H9 (cell line): ENCODE measurements around the gene TMEM121. TPM values are rescaled to one million over a fixed set of nuclear protein-coding genes. Genes with fewer than 3 reads are reported as not detected.

Source experiments
- DNase-seq: peaks from one replicate; pipeline ENCODE4 v3.0.0-alpha.2; 2017
- H2AFZ ChIP-seq: one replicate; pipeline ENCODE4 v1.6.1; 2013; ENCODE audit warnings: mild to moderate bottlenecking, low read length, control low read depth, moderate library complexity
- H2AK5ac ChIP-seq: 2 replicates; pipeline ENCODE4 v1.6.1; 2013; ENCODE audit warnings: low read length, control low read depth, mixed read lengths; ENCODE audit not compliant: insufficient read length
- H2BK120ac ChIP-seq: one replicate; pipeline ENCODE4 v1.6.1; 2013; ENCODE audit warnings: low read depth, mild to moderate bottlenecking, low read length, control low read depth, inconsistent platforms; ENCODE audit not compliant: poor library complexity, severe bottlenecking
- H2BK12ac ChIP-seq: 2 replicates; pipeline ENCODE4 v1.6.1; 2013; ENCODE audit warnings: low read length, control low read depth, mixed read lengths, low read depth; ENCODE audit not compliant: insufficient read length
- H2BK15ac ChIP-seq: 2 replicates; pipeline ENCODE4 v1.6.1; 2013; ENCODE audit warnings: low read depth, low read length, control low read depth
- H2BK20ac ChIP-seq: one replicate; pipeline ENCODE4 v1.6.1; 2013; ENCODE audit warnings: low read depth, mild to moderate bottlenecking, low read length, control low read depth, inconsistent platforms; ENCODE audit not compliant: poor library complexity, severe bottlenecking
- H2BK5ac ChIP-seq: 2 replicates; pipeline ENCODE4 v1.6.1; 2013; ENCODE audit warnings: low read length, control low read depth, mixed read lengths; ENCODE audit not compliant: insufficient read length
- H3K14ac ChIP-seq: 2 replicates; pipeline ENCODE4 v1.6.1; 2013; ENCODE audit warnings: low read length, control low read depth; ENCODE audit not compliant: insufficient read depth
- H3K18ac ChIP-seq: 2 replicates; pipeline ENCODE4 v1.6.1; 2013; ENCODE audit warnings: low read depth, mild to moderate bottlenecking, mixed read lengths, low read length, control low read depth; ENCODE audit not compliant: insufficient read length
- H3K23ac ChIP-seq: 2 replicates; pipeline ENCODE4 v1.6.1; 2013; ENCODE audit warnings: low read length, control low read depth, mixed read lengths, low read depth; ENCODE audit not compliant: insufficient read length
- H3K23me2 ChIP-seq: 2 replicates; pipeline ENCODE4 v1.6.1; 2013; ENCODE audit warnings: low read depth, mild to moderate bottlenecking, mixed read lengths, low read length, control low read depth; ENCODE audit not compliant: insufficient read length, poor library complexity, severe bottlenecking
- H3K27ac ChIP-seq: 2 replicates; pipeline ENCODE4 v1.5.1; 2013; ENCODE audit warnings: low read length, control low read depth, mixed read lengths, low read depth; ENCODE audit not compliant: insufficient read length
- H3K27me3 ChIP-seq: 2 replicates; pipeline ENCODE4 v1.6.1; 2013; ENCODE audit warnings: low read length, control low read depth, inconsistent platforms; ENCODE audit not compliant: insufficient read depth
- H3K4ac ChIP-seq: 2 replicates; pipeline ENCODE4 v1.6.1; 2013; ENCODE audit warnings: low read depth, mild to moderate bottlenecking, control low read depth, inconsistent platforms, low read length, moderate library complexity
- H3K4me1 ChIP-seq: 2 replicates; pipeline ENCODE4 v1.6.1; 2013; ENCODE audit warnings: low read length, control low read depth, inconsistent platforms; ENCODE audit not compliant: insufficient read depth
- H3K4me2 ChIP-seq: 2 replicates; pipeline ENCODE4 v1.6.1; 2013; ENCODE audit warnings: low read length, control low read depth, mixed read lengths; ENCODE audit not compliant: insufficient read length, insufficient read depth
- H3K56ac ChIP-seq: 2 replicates; pipeline ENCODE4 v1.6.1; 2013; ENCODE audit warnings: low read depth, mild to moderate bottlenecking, mixed read lengths, low read length, control low read depth; ENCODE audit not compliant: insufficient read length
- H3K79me1 ChIP-seq: 2 replicates; pipeline ENCODE4 v1.6.1; 2013; ENCODE audit warnings: low read depth, mild to moderate bottlenecking, moderate library complexity, low read length, control low read depth, inconsistent platforms; ENCODE audit not compliant: insufficient read depth, poor library complexity, severe bottlenecking
- H3K79me2 ChIP-seq: 2 replicates; pipeline ENCODE4 v1.6.1; 2013; ENCODE audit warnings: low read length, control low read depth, inconsistent platforms; ENCODE audit not compliant: insufficient read depth
- H3K9ac ChIP-seq: 2 replicates; pipeline ENCODE4 v1.6.1; 2013; ENCODE audit warnings: low read length, control low read depth, mixed read lengths; ENCODE audit not compliant: insufficient read length; ENCODE audit errors: extremely low read depth
- H3K9me3 ChIP-seq: one replicate; pipeline ENCODE4 v1.6.1; 2013; ENCODE audit warnings: low read depth, low read length, inconsistent platforms; ENCODE audit not compliant: control insufficient read depth
- H3T11ph ChIP-seq: one replicate; pipeline ENCODE4 v1.6.1; 2013; ENCODE audit warnings: mild to moderate bottlenecking, low read length, control low read depth, inconsistent platforms
- H4K20me1 ChIP-seq: one replicate; pipeline ENCODE4 v1.6.1; 2013; ENCODE audit not compliant: control insufficient read depth, insufficient read length, insufficient read depth
- H4K5ac ChIP-seq: 2 replicates; pipeline ENCODE4 v1.6.1; 2013; ENCODE audit warnings: low read depth, mild to moderate bottlenecking, mixed read lengths, low read length, control low read depth; ENCODE audit not compliant: insufficient read length
- H4K8ac ChIP-seq: replicated peaks from 2 replicates; pipeline ENCODE4 v1.6.1; 2013; ENCODE audit warnings: low read length, control low read depth, mixed read lengths, low read depth; ENCODE audit not compliant: insufficient read length
- H4K91ac ChIP-seq: 2 replicates; pipeline ENCODE4 v1.6.1; 2013; ENCODE audit warnings: low read depth, mild to moderate bottlenecking, moderate library complexity, mixed read lengths, low read length, control low read depth; ENCODE audit not compliant: insufficient read length
- H3K27ac Mint-ChIP-seq, 3 experiments: 2 replicates in 2 of 3; 3 replicates in 1 of 3; pipeline ENCODE4 v1.8.0; 2020 to 2021; ENCODE audit warnings: mixed read lengths in 3 of 3, mild to moderate bottlenecking in 1 of 3, moderate library complexity in 1 of 3
- H3K27me3 Mint-ChIP-seq: 2 replicates; pipeline ENCODE4 v1.8.0; 2021; ENCODE audit warnings: low read depth, mild to moderate bottlenecking, moderate library complexity, mixed read lengths
- H3K36me3 Mint-ChIP-seq, 3 experiments: 2 replicates in 2 of 3; 3 replicates in 1 of 3; pipeline ENCODE4 v1.8.0; 2020 to 2021; ENCODE audit warnings: low read depth in 3 of 3, mixed read lengths in 3 of 3; ENCODE audit not compliant: insufficient read depth in 1 of 3
- H3K4me1 Mint-ChIP-seq, 2 experiments: 2 replicates each; pipeline ENCODE4 v1.8.0; 2020; ENCODE audit warnings: mixed read lengths in 2 of 2
- H3K4me3 Mint-ChIP-seq, 2 experiments: 2 replicates in 1 of 2; 3 replicates in 1 of 2; pipeline ENCODE4 v1.8.0; 2020 to 2021; ENCODE audit warnings: mild to moderate bottlenecking in 2 of 2, mixed read lengths in 2 of 2, moderate library complexity in 1 of 2
- H3K9me3 Mint-ChIP-seq, 2 experiments: 2 replicates in 1 of 2; 3 replicates in 1 of 2; pipeline ENCODE4 v1.8.0; 2020; ENCODE audit warnings: mild to moderate bottlenecking in 2 of 2, mixed read lengths in 2 of 2, moderate library complexity in 1 of 2
- CTCF ChIP-seq: fragments of 200-600 bp; sonication (generic); conservative IDR thresholded peaks from 3 replicates; pipeline ENCODE4 v1.8.0; 2021; ENCODE audit warnings: antibody characterized with exemption, mild to moderate bottlenecking
- WGBS: extraction: QIAGEN DNeasy Blood & Tissue Kit; methylation state at CpG from one replicate; pipeline ENCODE4 v1.1.7; 2013; ENCODE audit warnings: missing lambda C conversion rate, low lambda C conversion rate, mixed read lengths; ENCODE audit not compliant: insufficient read length; ENCODE audit errors: extremely low coverage; 5-methylcytosine and 5-hydroxymethylcytosine counted together
- total RNA-seq: library from RNA; stranded (reverse); gene quantifications from 2 replicates; pipeline ENCODE4 v1.2.1, GENCODE V29; 2021

Gene TMEM121
- total RNA-seq, 1 experiment from 2014 or later = 2.6 TPM

GRCh38 chr14:105499256-105500035 is 26.9 kb upstream of the TMEM121 start:
- no peak for TF ChIP-seq CTCF
- no peak overlapping the region for H2BK20ac ChIP-seq
- no peak overlapping the region for H3K4me2 ChIP-seq
- Mint-ChIP-seq H3K36me3 (no peaks in the 10 kb centered on the region; a peak in 1 of 7 replicates), H3K9me3 (peaks cover 0 to 4% of the 10 kb centered on the region in 2 experiments; a peak in 1 of 5 replicates), H3K27me3 (peaks cover 2% of the 10 kb centered on the region; the same call in 1 of the 2 replicates), H3K4me3 (no peak overlapping the region), H3K27ac (peak overlapping the region in 1 of 3 experiments; percentile 94; a peak in 1 of 7 replicates), H3K4me1 (peaks cover 0 to 4% of the 10 kb centered on the region in 2 experiments; a peak in 2 of 4 replicates)
- H4K91ac ChIP-seq = no peak overlapping the region
- no peaks in the 10 kb centered on the region for H3K4me1 ChIP-seq
- no peaks in the 10 kb centered on the region for H3K27me3 ChIP-seq
- no peak overlapping the region for H2AK5ac ChIP-seq
- no peak overlapping the region for H4K5ac ChIP-seq
- peak; percentile 31 for DNase-seq
- no peaks in the 10 kb centered on the region for H3K9me3 ChIP-seq
- H2AFZ ChIP-seq = no peak overlapping the region
- no peak overlapping the region for H3K23ac ChIP-seq
- no peak overlapping the region for H3K18ac ChIP-seq
- H3K79me2 ChIP-seq = no peaks in the 10 kb centered on the region
- peaks cover 2% of the 10 kb centered on the region for H3K23me2 ChIP-seq
- no CpG with 5 or more reads among the region's 27 CpGs for WGBS
- no peaks in the 10 kb centered on the region for H3K79me1 ChIP-seq
- H3T11ph ChIP-seq = no peak overlapping the region
- H2BK5ac ChIP-seq = no peak overlapping the region
- no peak overlapping the region; the same call in 1 of the 2 replicates for H3K14ac ChIP-seq
- no peak overlapping the region for H2BK12ac ChIP-seq
- H4K20me1 ChIP-seq = no peaks in the 10 kb centered on the region
- H3K56ac ChIP-seq = no peak overlapping the region
- H2BK120ac ChIP-seq = no peak overlapping the region
- H3K27ac ChIP-seq = no peak overlapping the region
- no peak overlapping the region for H3K9ac ChIP-seq
- H2BK15ac ChIP-seq = no peak overlapping the region
- no peak overlapping the region for H3K4ac ChIP-seq
- no peak overlapping the region for H4K8ac ChIP-seq
